UCSD-AML1 (cell line): ENCODE data around the gene RMP24.
"Not testable (repeated sequence)": the region's sequence is repeated elsewhere in the genome, so short reads cannot be mapped to it uniquely, and the experiment has no call there.

Source experiments
- DNase-seq: peaks from one replicate; lab custom pipeline; 2025; ENCODE audit not compliant: unreplicated experiment; lab: John Stamatoyannopoulos, UW

RMP24 gene

GRCh38 chr18:35967866-35968265 lies 4.6 kb upstream of the RMP24 start:
- DNase-seq = not testable (repeated sequence)

GRCh38 chr18:35968278-35968880 lies 4.1 kb upstream of the RMP24 start:
- DNase-seq = no peak

- no peak for DNase-seq
Measured at GRCh38 chr18:35969676-35970075, 2.8 kb upstream of the RMP24 start.

- DNase-seq = no peak
Measured at GRCh38 chr18:35971661-35972196, 750 bp upstream of the RMP24 start.

GRCh38 chr18:35973650-35974049 lies 1.2 kb downstream of the RMP24 start:
- no peak for DNase-seq

- no peak for DNase-seq
Measured at GRCh38 chr18:35974181-35974580, 1.7 kb downstream of the RMP24 start.

- no peak for DNase-seq
Measured at GRCh38 chr18:35979112-35979511, 6.6 kb downstream of the RMP24 start.

GRCh38 chr18:35982409-35983114 lies 10.1 kb downstream of the RMP24 start:
- no peak for DNase-seq

- no peak for DNase-seq
Measured at GRCh38 chr18:35983147-35983546, 10.7 kb downstream of the RMP24 start.

- DNase-seq = no peak
Measured at GRCh38 chr18:35983818-35984217, 11.3 kb downstream of the RMP24 start.

GRCh38 chr18:35991696-35992095 lies 19.2 kb downstream of the RMP24 start:
- no peak for DNase-seq

GRCh38 chr18:35993013-35993412 lies 20.5 kb downstream of the RMP24 start:
- no peak for DNase-seq

- DNase-seq = no peak
Measured at GRCh38 chr18:35998967-35999366, 26.5 kb downstream of the RMP24 start.

- no peak for DNase-seq
Measured at GRCh38 chr18:35999925-36000324, 27.4 kb downstream of the RMP24 start.

GRCh38 chr18:36006997-36007396 lies 34.5 kb downstream of the RMP24 start:
- DNase-seq = no peak

- DNase-seq = no peak
Measured at GRCh38 chr18:36009214-36009613, 36.7 kb downstream of the RMP24 start.

- DNase-seq = no peak
Measured at GRCh38 chr18:36012891-36013290, 40.4 kb downstream of the RMP24 start.

GRCh38 chr18:36015629-36016028 lies 43.1 kb downstream of the RMP24 start:
- no peak for DNase-seq

GRCh38 chr18:36017232-36017631 lies 44.8 kb downstream of the RMP24 start:
- DNase-seq = no peak

GRCh38 chr18:36020174-36020711 lies 47.8 kb downstream of the RMP24 start:
- DNase-seq = no peak

GRCh38 chr18:36023336-36023735 lies 50.9 kb downstream of the RMP24 start:
- no peak for DNase-seq

- DNase-seq = not testable (repeated sequence)
Measured at GRCh38 chr18:36024241-36024640, 51.8 kb downstream of the RMP24 start.
